GM13976 (cell line): ENCODE measurements around the gene TSHZ2.

Experiments used
- DNase-seq: peaks from one replicate; pipeline ENCODE4 v3.0.0; 2012; ENCODE audit warnings: low spot score
- CTCF ChIP-seq: IDR thresholded peaks from 2 replicates; pipeline ENCODE4 v1.5.1; 2012; ENCODE audit warnings: borderline replicate concordance, mild to moderate bottlenecking; ENCODE audit not compliant: insufficient read depth; ENCODE audit errors: extremely low read depth, missing control alignments, control extremely low read depth
- in situ Hi-C: fragments of 300-500 bp; cut with MboI; formaldehyde crosslinking; loops from one replicate; pipeline ENCODE4 v1.12.0; 2022; ENCODE audit warnings: low sequenced_read_pairs, mixed read lengths, inconsistent platforms; ENCODE audit not compliant: unreplicated experiment

The TSHZ2 gene

GRCh38 chr20:53124803-53125202 lies 152.6 kb downstream of the TSHZ2 start:
- DNase-seq = no peak
- in situ Hi-C loops = no loop called here
- TF ChIP-seq CTCF = no peak

- no peak for DNase-seq
- in situ Hi-C loops = no loop called here
- TF ChIP-seq CTCF = no peak
Measured at GRCh38 chr20:53126185-53126584, 154.0 kb downstream of the TSHZ2 start.

- in situ Hi-C loops = no loop called here
- no peak for TF ChIP-seq CTCF
- no peak for DNase-seq
Measured at GRCh38 chr20:53127027-53127426, 154.9 kb downstream of the TSHZ2 start.

- in situ Hi-C loops = no loop called here
- no peak for TF ChIP-seq CTCF
- DNase-seq = no peak
Measured at GRCh38 chr20:53128004-53128403, 155.8 kb downstream of the TSHZ2 start.

- in situ Hi-C loops = no loop called here
- no peak for TF ChIP-seq CTCF
- DNase-seq = no peak
Measured at GRCh38 chr20:53129563-53129962, 157.4 kb downstream of the TSHZ2 start.

GRCh38 chr20:53130795-53131194 lies 158.6 kb downstream of the TSHZ2 start:
- TF ChIP-seq CTCF = no peak
- in situ Hi-C loops = no loop called here
- no peak for DNase-seq

GRCh38 chr20:53133125-53133524 lies 161.0 kb downstream of the TSHZ2 start:
- TF ChIP-seq CTCF = no peak
- in situ Hi-C loops = no loop called here
- DNase-seq = no peak
